GM18499 (cell line): Measurements from ENCODE around the gene USP40.

Experiments used
- ATAC-seq: cut with Tn5 transposase; IDR thresholded peaks from one replicate; pipeline ENCODE4 v1.9.1; 2021; ENCODE audit warnings: moderate number of reproducible peaks; ENCODE audit not compliant: insufficient read depth, unreplicated experiment

USP40 gene

GRCh38 chr2:233563663-233564430 is 2.7 kb downstream of the USP40 start:
- ATAC-seq, result no peak

- no peak for ATAC-seq
Measured at GRCh38 chr2:233556881-233557736, 9.5 kb downstream of the USP40 start.

GRCh38 chr2:233553366-233553765 is 13.2 kb downstream of the USP40 start:
- ATAC-seq, result no peak

GRCh38 chr2:233551491-233551890 is 15.1 kb downstream of the USP40 start:
- no peak for ATAC-seq

DNA sequence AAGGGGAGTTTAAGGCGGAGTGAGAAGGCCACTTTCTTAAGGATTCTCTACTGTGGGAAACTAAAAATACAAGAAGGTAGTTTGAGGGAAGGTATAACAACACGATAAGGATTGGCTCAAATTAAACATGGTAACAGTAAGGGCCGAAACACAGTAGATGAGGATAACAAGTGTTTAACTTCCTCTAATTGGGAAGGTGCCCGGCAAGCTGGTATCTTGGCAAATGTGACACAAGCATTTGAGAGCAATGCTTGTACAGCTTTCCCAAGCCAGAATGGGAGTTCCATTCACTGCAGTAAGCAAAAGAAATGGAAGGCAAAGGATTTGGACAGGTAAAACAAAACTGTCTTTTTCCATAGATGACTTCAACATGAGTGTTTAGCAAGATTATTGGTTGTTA is 19.8 kb downstream of the USP40 start:
- ATAC-seq, result no peak

DNA sequence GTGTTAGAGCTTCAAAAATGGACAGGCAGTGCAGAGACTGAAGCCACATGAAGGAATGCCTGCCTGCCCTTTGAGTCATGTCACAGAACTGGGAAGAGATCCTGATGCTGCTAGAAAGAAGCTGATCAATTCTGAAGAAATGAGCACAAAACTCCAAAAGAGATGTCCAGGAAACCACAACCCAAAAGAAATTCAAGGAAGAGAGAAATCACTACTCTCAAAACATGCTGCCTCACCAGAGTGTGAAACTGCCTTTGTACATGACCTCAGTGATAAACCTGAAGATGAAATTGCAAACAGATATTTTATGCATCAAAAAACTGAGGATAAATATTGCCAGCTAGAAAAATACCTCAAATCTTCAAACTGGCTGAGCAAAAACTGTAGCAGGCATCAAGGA is 20.5 kb downstream of the USP40 start:
- no peak for ATAC-seq

- ATAC-seq, result no peak
Measured at GRCh38 chr2:233544200-233544610, 22.4 kb downstream of the USP40 start.

DNA sequence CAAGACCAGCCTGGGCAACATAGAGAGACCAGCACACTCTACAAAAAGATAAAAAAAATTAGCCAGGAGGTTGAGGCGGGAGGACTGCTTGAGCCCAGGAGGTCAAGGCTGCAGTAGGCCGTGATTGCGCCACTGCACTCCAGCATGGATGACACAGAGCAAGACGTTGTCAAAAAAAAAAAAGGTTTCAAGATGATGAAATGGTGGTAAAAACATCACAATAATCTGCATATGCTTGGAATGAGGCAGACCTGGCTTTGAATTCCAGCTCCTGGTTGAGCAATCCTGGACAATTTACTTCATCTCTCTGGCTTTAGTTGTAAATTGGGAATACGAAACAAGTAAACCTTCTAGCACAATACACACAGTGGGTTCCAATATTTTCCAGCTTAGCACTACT is 24.1 kb downstream of the USP40 start:
- ATAC-seq, result no peak

DNA sequence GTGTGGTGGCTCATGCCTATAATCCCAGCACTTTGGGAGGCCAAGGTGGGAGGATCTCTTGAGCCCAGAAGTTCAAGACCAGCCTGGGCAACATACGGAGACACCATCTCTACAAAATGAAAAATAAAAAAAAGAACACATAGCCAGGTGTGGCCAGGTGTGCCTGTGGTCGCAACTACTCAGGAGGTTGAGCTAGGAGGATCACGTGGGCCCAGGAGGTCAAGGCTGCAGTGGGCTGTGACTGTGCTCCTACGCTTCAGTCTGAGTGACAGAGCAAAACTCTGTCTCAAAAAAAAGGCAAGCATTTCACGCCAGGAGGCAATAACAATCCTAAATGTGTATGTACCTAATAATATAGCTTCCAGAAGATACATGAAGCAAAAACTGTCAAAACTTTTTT is 27.8 kb downstream of the USP40 start:
- ATAC-seq, result no peak

GRCh38 chr2:233535271-233535670 is 31.3 kb downstream of the USP40 start:
- ATAC-seq, result no peak

GRCh38 chr2:233532971-233533370 is 33.6 kb downstream of the USP40 start:
- ATAC-seq, result no peak

DNA sequence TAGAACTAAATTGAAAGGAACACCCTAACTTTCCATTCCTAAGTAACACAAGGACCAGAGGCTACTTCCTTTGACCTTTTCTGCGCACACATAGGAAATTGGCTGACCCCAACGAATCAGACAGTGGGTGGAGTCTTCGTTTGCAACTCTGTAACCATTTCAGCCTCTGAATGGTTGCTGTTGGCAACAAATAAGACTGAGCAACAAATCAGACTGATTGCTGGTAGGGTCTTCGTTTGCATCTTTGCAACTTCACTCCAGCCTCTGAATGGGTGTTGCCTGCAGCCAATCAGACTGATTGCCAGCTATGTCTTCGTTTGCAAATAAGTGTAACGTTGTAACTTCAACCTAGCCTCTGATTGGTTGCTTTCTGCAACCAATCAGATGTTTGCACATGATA is 34.6 kb downstream of the USP40 start:
- ATAC-seq, result no peak

DNA sequence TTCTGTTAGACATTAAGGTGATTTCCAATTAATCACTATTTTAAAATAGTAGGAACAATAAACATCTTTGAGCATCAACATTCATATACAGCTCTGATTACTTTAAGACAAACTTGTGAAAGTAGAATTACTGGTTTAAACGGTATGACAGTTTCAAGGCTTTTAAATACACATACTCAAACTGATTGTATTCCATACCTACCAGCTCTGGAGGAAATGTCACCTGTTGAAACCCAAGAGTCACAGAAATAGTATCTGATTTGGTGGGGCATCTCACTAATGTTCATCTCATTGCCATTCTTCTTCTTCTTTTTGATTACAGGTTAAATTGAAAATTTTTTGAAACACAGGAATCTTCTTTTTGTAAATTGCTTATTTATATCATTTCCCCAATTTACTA is 36.2 kb downstream of the USP40 start:
- no peak for ATAC-seq

DNA sequence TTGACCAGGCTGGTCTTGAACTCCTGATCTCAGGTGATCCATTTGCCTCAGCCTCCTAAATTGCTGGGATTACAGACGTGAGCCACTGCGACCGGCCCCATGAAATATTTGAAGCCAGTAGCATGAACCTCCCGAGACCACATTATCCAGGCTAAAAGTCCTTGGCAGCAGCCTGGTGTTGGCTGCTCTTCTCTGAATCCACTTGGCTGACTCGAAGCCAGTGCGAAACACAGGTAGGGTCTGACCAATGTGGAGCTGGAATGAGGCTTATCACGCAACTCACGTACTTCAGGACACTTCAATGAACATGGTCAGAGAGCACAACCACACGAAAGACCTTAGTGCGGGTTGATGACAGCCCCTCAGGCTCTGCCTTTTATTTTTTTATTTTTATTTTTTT is 38.4 kb downstream of the USP40 start:
- no peak for ATAC-seq

DNA sequence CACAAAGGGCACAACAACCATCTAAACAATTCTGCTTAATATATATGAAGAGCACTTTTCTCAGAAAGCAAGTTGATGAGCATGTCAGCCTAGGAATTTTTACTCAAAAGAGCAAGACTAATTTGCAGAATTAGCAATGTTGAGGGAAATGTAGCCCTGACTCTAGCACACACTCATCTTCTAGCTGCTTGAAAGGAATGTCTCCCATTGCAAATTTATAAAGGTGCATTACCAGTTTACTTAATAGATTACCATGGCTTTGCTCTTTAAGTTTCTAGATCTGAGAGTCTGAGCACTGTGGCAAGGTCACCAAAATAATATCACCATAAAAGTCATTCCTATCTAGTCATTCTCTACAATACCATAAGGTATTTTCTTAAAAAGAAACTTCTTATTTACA is 40.8 kb downstream of the USP40 start:
- no peak for ATAC-seq

- ATAC-seq, result peak; percentile 92
Measured at GRCh38 chr2:233519787-233520611, 46.6 kb downstream of the USP40 start.

- no peak for ATAC-seq
Measured at GRCh38 chr2:233513953-233514655, 52.5 kb downstream of the USP40 start.

GRCh38 chr2:233503947-233504637 is 62.5 kb downstream of the USP40 start:
- ATAC-seq, result no peak

DNA sequence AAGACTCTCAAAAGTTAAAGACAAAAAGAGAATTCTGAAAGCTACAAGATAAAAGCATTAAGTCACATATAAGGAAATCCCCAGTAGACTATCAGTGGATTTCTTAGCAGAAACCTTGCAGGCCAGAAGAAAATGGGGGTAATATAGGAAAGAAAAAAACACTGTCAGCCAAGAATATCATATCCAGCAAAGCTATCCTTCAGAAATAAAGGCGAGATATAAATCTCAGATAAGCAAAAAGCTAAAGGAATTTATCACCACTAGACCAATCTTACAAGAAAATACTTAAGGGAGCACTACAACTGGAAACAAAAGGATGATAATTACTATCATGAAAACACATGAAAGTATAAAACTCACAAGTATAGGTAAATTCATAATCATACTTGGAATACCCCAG is 63.1 kb downstream of the USP40 start:
- no peak for ATAC-seq
